Caco-2 (cell line): ENCODE measurements around the gene ACTL8. TPM values are rescaled to one million over a fixed set of nuclear protein-coding genes. Genes with fewer than 3 reads are reported as not detected.

Experiments
- BruUV-seq: library from RNA; stranded (reverse); fragments of 400-500 nt; replicated peaks from 2 replicates; lab custom pipeline; 2021; lab: Mats Ljungman, UMichigan
- CTCF ChIA-PET: fragments of 300-600 bp; sonication (Branson Sonifier 250); formaldehyde crosslinking; loops from one replicate; lab custom pipeline; 2022; ENCODE audit warnings: antibody characterized with exemption; lab: Charles Lee
- POLR2A ChIA-PET: fragments of 300-600 bp; sonication (Branson Sonifier 250); formaldehyde crosslinking; loops from one replicate; lab custom pipeline; 2022; ENCODE audit warnings: antibody characterized with exemption; lab: Charles Lee
- DNase-seq, 2 experiments: peaks; one replicate each; pipeline versions ENCODE4 v3.0.0 to v3.0.0-alpha.2; 2020 to 2022
- H3K27me3 ChIP-seq: replicated peaks from 2 replicates; pipeline ENCODE4 v1.6.0; 2011; ENCODE audit warnings: low read length; ENCODE audit not compliant: control insufficient read depth, insufficient read depth
- H3K36me3 ChIP-seq: 2 replicates; pipeline ENCODE4 v1.5.1; 2011; ENCODE audit warnings: low read length; ENCODE audit not compliant: control insufficient read depth, insufficient read depth
- H3K4me1 ChIP-seq: fragments of 250-450 bp; sonication (Bioruptor Pico); 2 replicates; pipeline ENCODE4 v1.5.1; 2020; ENCODE audit warnings: mild to moderate bottlenecking
- H3K4me3 ChIP-seq: 2 replicates; pipeline ENCODE4 v1.5.1; 2011; ENCODE audit warnings: low read depth, mild to moderate bottlenecking, control low read depth, low read length
- H3K9me3 ChIP-seq: fragments of 250-450 bp; sonication (Bioruptor Pico); 2 replicates; pipeline ENCODE4 v1.5.1; 2020; ENCODE audit warnings: mild to moderate bottlenecking, moderate library complexity
- H3K27ac Mint-ChIP-seq: one replicate; pipeline ENCODE4 v1.8.0; 2022; ENCODE audit warnings: mixed read lengths; ENCODE audit not compliant: unreplicated experiment
- H3K27me3 Mint-ChIP-seq: one replicate; pipeline ENCODE4 v1.8.0; 2022; ENCODE audit warnings: mixed read lengths; ENCODE audit not compliant: insufficient read depth, unreplicated experiment
- H3K36me3 Mint-ChIP-seq: one replicate; pipeline ENCODE4 v1.8.0; 2022; ENCODE audit warnings: mild to moderate bottlenecking, mixed read lengths; ENCODE audit not compliant: insufficient read depth, unreplicated experiment
- H3K4me1 Mint-ChIP-seq: one replicate; pipeline ENCODE4 v1.8.0; 2022; ENCODE audit warnings: low read depth, mixed read lengths; ENCODE audit not compliant: unreplicated experiment
- H3K4me3 Mint-ChIP-seq: one replicate; pipeline ENCODE4 v1.8.0; 2022; ENCODE audit warnings: mild to moderate bottlenecking, moderate library complexity, mixed read lengths; ENCODE audit not compliant: unreplicated experiment
- H3K9me3 Mint-ChIP-seq: one replicate; pipeline ENCODE4 v1.8.0; 2022; ENCODE audit warnings: mixed read lengths; ENCODE audit not compliant: unreplicated experiment
- intact Hi-C: fragments of 100-400 bp; cut with micrococcal nuclease; formaldehyde crosslinking; loops from one replicate; pipeline ENCODE4 v1.10.0; 2022; ENCODE audit not compliant: unreplicated experiment
- total RNA-seq: library from RNA; stranded (reverse); gene quantifications from 2 replicates; pipeline ENCODE4 v1.2.3, GENCODE V29; 2022
- TF ChIP-seq, protein P1 (sequence below), 2 experiments: fragments of 200-600 bp in 1 of 2; IDR thresholded peaks; 1 replicate in 1 of 2; 2 replicates in 1 of 2; pipeline versions ENCODE4 v1.5.1 to v1.8.0; 2011 to 2022; ENCODE audit warnings: antibody characterized with exemption in 1 of 2, control low read depth in 1 of 2, inconsistent platforms in 1 of 2, low read depth in 1 of 2, low read length in 1 of 2, mild to moderate bottlenecking in 1 of 2, moderate library complexity in 1 of 2; ENCODE audit not compliant: insufficient read depth in 1 of 2, severe bottlenecking in 1 of 2, unreplicated experiment in 1 of 2

ACTL8 gene
- total RNA-seq, 1 experiment from 2014 or later: 79.3 TPM

DNA sequence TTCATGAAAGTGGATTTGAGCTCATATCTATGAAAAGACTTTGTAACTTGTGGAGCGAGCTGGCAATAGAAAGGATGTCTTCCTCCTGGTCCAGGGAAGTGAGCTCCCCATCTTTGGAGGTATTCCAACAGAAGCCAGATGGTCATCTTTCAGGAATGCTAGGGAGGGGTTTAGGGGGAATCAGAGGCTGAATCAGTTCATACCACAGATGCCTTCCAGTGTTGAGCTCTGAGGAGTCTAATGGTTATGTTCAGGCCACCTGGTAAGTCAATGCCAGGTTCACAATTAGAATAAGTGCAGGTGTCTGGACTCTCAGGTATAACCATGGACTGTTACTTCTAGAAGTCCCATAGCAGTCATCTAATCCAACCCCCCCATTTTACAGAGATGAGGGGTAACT is 119.1 kb downstream of the ACTL8 start:
- POLR2A ChIA-PET: no interaction called here

DNA sequence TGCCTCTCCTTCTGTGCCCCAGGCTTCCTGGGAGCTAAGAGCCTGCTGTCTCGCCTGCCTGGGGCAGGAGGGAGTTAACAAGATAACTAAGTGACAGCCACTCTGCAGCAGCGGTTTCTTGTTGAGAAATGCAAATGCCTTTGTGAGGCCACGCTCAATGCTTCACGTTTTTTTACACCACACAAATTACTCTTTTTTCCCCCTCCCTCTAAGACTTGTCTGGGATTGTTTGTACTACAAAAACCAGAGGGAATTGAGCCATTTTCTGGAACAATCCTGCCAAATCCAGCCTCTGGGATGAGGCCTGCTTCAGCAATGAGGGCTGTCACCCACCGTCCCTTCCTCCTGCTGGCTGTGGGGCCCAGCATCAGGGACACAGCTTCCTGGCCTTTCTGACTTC is 119.6 kb downstream of the ACTL8 start:
- peak in 1 of 2 experiments; percentile 9 for DNase-seq
- Mint-ChIP-seq H3K4me1 (no peaks in the 10 kb centered on the region), H3K9me3 (no peaks in the 10 kb centered on the region), H3K36me3 (no peaks in the 10 kb centered on the region), H3K27me3 (no peaks in the 10 kb centered on the region), H3K4me3 (no peak overlapping the region), H3K27ac (no peak overlapping the region)
- intact Hi-C loops: no loop called here
- Histone ChIP-seq H3K36me3 (no peaks in the 10 kb centered on the region), H3K27me3 (no peaks in the 10 kb centered on the region), H3K4me1 (no peaks in the 10 kb centered on the region), H3K4me3 (no peak overlapping the region), H3K9me3 (no peaks in the 10 kb centered on the region)
- POLR2A ChIA-PET: no interaction called here
- TF ChIP-seq, protein P1, sequence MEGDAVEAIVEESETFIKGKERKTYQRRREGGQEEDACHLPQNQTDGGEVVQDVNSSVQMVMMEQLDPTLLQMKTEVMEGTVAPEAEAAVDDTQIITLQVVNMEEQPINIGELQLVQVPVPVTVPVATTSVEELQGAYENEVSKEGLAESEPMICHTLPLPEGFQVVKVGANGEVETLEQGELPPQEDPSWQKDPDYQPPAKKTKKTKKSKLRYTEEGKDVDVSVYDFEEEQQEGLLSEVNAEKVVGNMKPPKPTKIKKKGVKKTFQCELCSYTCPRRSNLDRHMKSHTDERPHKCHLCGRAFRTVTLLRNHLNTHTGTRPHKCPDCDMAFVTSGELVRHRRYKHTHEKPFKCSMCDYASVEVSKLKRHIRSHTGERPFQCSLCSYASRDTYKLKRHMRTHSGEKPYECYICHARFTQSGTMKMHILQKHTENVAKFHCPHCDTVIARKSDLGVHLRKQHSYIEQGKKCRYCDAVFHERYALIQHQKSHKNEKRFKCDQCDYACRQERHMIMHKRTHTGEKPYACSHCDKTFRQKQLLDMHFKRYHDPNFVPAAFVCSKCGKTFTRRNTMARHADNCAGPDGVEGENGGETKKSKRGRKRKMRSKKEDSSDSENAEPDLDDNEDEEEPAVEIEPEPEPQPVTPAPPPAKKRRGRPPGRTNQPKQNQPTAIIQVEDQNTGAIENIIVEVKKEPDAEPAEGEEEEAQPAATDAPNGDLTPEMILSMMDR (IDR thresholded peaks at IDR 0.05; ENCODE audit: insufficient read depth in 1 of 2, low read depth in 1 of 2, low read length in 1 of 2, severe bottlenecking in 1 of 2, unreplicated experiment in 1 of 2): no peak
- no TSS peak for BruUV-seq
- CTCF ChIA-PET: no interaction called here

More for the DNA sequence above, 119.1 kb downstream of the ACTL8 start:
- Mint-ChIP-seq H3K27me3 (no peaks in the 10 kb centered on the region), H3K9me3 (no peaks in the 10 kb centered on the region), H3K27ac (no peak overlapping the region), H3K4me1 (no peaks in the 10 kb centered on the region), H3K4me3 (no peak overlapping the region), H3K36me3 (no peaks in the 10 kb centered on the region)
- no TSS peak for BruUV-seq
- CTCF ChIA-PET: no interaction called here
- H3K9me3 ChIP-seq: no peaks in the 10 kb centered on the region
- H3K27me3 ChIP-seq: no peaks in the 10 kb centered on the region
- no peaks in the 10 kb centered on the region for H3K36me3 ChIP-seq
- H3K4me3 ChIP-seq: no peak overlapping the region
- TF ChIP-seq, protein P1 (IDR thresholded peaks at IDR 0.05; ENCODE audit: insufficient read depth in 1 of 2, low read depth in 1 of 2, low read length in 1 of 2, severe bottlenecking in 1 of 2, unreplicated experiment in 1 of 2): no peak
- DNase-seq: no peak
- no peaks in the 10 kb centered on the region for H3K4me1 ChIP-seq
- intact Hi-C loops: no loop called here

DNA sequence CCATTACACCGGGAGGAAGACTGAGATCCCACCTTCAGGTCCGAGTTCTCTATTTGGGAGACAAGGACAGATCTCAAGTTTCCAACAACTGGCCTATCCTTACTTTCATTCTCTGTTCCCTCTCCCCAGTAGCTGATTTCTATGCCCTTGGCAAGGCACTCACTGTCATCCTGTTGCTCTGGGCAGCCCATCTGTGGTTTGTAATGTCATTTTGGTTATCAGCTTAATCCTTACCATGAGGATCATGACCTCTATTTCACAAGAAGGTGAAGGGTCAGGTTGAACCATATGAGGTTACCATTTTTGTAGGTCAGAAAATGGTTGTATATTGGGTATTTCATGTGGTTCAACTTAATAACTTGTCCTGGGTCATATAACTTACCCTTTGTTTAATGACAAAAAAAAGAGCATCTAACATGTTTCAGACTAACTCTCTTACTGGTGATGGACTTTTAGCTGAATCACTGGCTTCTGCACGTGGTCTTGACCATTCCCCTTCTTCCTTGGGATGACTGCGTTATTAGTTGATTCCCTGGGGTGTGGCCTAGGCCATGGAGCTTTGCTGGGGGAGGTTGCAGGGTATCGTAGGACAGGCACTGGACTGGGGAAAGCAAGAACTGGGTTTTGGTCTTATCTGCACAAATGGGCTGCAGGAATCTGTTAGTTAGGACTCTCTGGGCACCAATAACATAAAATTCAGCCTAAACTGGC is 120.2 kb downstream of the ACTL8 start:
- BruUV-seq: no TSS peak
- Mint-ChIP-seq H3K4me1 (no peaks in the 10 kb centered on the region), H3K27me3 (no peaks in the 10 kb centered on the region), H3K27ac (no peak overlapping the region), H3K36me3 (no peaks in the 10 kb centered on the region), H3K9me3 (no peaks in the 10 kb centered on the region), H3K4me3 (no peak overlapping the region)
- H3K9me3 ChIP-seq: no peaks in the 10 kb centered on the region
- H3K36me3 ChIP-seq: no peaks in the 10 kb centered on the region
- intact Hi-C loops: no loop called here
- no peaks in the 10 kb centered on the region for H3K4me1 ChIP-seq
- ChIA-PET CTCF (interaction anchor here (0.7 kb wide), 1 partner anchor 368 kb away, joined by 3 read pairs; no protein-coding TSS in a partner anchor), POLR2A (no interaction called here)
- DNase-seq: no peak
- no peak overlapping the region for H3K4me3 ChIP-seq
- no peaks in the 10 kb centered on the region for H3K27me3 ChIP-seq
- TF ChIP-seq, protein P1 (IDR thresholded peaks at IDR 0.05; ENCODE audit: insufficient read depth in 1 of 2, low read depth in 1 of 2, low read length in 1 of 2, severe bottlenecking in 1 of 2, unreplicated experiment in 1 of 2): no peak
